ENCODE results near the gene THOC5.
"Not testable (repeated sequence)": the region's sequence is repeated elsewhere in the genome, so short reads cannot be mapped to it uniquely, and the experiment has no call there.

THOC5 gene

DNA sequence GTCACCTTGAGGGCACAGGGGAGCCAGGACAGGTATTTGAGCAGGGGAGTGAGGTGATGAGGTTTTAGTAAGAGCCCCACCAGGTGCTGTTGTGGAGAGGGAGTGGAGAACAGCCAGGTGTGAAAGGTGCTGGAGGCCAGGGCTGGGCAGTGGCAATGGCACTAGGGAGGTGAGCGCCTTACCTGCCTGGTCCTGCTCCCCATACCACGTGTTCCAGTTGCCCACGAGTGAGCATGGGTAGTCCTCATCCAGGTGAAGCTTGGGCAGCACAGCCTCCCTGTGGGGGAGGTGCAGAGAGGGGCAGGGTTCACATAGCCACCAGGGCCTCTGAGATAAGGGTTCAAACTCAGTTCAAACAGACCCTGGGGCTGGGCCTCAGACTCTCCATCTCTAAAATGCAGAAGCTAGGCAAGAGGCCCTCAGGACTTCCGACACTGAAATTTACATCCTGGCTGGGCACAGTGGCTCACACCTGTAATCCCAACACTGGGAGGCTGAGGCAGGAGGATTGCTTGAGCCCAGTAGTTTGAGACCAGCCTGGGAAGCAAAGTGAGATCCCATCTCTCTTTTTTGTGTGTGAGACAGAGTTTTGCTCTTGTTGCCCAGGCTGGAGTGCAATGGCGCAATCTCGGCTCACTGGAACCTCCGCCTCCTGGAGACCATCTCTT, 15.6 kb upstream of the THOC5 start:
- H3K36me3 ChIP-seq: no peaks in the 10 kb centered on the region

GRCh38 chr22:29567338-29567737, 13.8 kb upstream of the THOC5 start:
- H3K27me3 ChIP-seq: no peaks in the 10 kb centered on the region
- H3K27ac ChIP-seq: no peak overlapping the region
- H3K9me3 ChIP-seq: no peaks in the 10 kb centered on the region
- no peak overlapping the region for H3K4me3 ChIP-seq (ENCODE audit: low read depth in 1 of 2, low read length in 1 of 2)
- no peaks in the 10 kb centered on the region for H3K36me3 ChIP-seq
- H3K4me1 ChIP-seq (ENCODE audit: control insufficient read depth in 1 of 2, insufficient read depth in 1 of 2, low read depth in 1 of 2, low read length in 1 of 2): no peaks in the 10 kb centered on the region
- TF ChIP-seq, protein P1, sequence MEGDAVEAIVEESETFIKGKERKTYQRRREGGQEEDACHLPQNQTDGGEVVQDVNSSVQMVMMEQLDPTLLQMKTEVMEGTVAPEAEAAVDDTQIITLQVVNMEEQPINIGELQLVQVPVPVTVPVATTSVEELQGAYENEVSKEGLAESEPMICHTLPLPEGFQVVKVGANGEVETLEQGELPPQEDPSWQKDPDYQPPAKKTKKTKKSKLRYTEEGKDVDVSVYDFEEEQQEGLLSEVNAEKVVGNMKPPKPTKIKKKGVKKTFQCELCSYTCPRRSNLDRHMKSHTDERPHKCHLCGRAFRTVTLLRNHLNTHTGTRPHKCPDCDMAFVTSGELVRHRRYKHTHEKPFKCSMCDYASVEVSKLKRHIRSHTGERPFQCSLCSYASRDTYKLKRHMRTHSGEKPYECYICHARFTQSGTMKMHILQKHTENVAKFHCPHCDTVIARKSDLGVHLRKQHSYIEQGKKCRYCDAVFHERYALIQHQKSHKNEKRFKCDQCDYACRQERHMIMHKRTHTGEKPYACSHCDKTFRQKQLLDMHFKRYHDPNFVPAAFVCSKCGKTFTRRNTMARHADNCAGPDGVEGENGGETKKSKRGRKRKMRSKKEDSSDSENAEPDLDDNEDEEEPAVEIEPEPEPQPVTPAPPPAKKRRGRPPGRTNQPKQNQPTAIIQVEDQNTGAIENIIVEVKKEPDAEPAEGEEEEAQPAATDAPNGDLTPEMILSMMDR (IDR thresholded peaks at IDR 0.05): no peak

More for the DNA sequence above, 15.6 kb upstream of the THOC5 start:
- no peaks in the 10 kb centered on the region for H3K4me1 ChIP-seq (ENCODE audit: control insufficient read depth in 1 of 2, insufficient read depth in 1 of 2, low read depth in 1 of 2, low read length in 1 of 2)
- TF ChIP-seq, protein P1 (IDR thresholded peaks at IDR 0.05): no peak
- H3K4me3 ChIP-seq (ENCODE audit: low read depth in 1 of 2, low read length in 1 of 2): no peak overlapping the region
- no peaks in the 10 kb centered on the region for H3K9me3 ChIP-seq
- H3K27ac ChIP-seq: no peak overlapping the region
- no peaks in the 10 kb centered on the region for H3K27me3 ChIP-seq

- H3K4me3 ChIP-seq (ENCODE audit: low read depth in 1 of 2, low read length in 1 of 2); H3K4me1 ChIP-seq (ENCODE audit: control insufficient read depth in 1 of 2, insufficient read depth in 1 of 2, low read depth in 1 of 2, low read length in 1 of 2); H3K27me3 ChIP-seq; H3K27ac ChIP-seq; H3K9me3 ChIP-seq; H3K36me3 ChIP-seq: not testable (repeated sequence)
These were observed 13.0 kb upstream of the THOC5 start for GRCh38 chr22:29566513-29566912.

DNA sequence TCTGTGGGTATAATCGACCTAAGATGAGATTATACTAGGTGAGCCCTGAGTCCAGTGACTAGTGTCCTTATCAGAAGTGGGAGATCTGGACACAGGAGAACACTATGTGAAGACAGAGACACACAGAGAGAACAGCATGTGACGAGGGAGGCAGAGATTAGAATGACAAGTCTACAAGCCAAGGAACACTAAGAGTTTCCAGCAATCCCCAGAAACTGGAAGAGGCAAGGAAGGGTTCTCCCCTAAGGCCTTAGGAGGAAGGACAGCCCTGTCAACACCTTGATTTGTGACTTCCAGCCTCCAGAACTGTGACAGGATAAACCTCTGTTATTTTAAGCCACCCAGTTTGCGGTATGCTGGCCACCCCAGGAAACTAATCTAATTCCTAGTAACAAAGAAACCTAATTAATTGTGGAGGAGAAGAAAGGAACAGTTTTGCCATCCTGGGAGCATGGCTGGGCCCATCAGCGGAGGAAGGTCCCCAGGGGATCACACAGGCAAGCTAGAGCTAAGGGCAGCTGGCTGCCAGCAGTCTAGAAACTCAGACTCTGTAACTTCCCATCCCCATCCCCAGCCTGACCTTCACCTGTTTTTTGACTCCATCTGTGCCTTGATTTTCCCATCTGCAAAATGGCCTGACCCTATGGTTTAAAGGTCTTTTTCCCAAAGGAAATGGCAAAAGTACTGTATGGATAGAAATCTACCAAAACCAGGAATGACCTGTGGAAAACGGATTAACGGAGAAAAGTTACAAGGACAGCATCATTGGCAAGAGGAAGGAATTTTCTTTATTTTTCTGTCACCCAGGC, 10.3 kb upstream of the THOC5 start:
- Histone ChIP-seq H3K27me3 (no peaks in the 10 kb centered on the region), H3K4me3 (ENCODE audit: low read depth in 1 of 2, low read length in 1 of 2) (no peak overlapping the region), H3K36me3 (peaks cover 7% of the 10 kb centered on the region), H3K27ac (no peak overlapping the region), H3K4me1 (ENCODE audit: control insufficient read depth in 1 of 2, insufficient read depth in 1 of 2, low read depth in 1 of 2, low read length in 1 of 2) (no peaks in the 10 kb centered on the region), H3K9me3 (no peaks in the 10 kb centered on the region)
- TF ChIP-seq, protein P1 (IDR thresholded peaks at IDR 0.05): no peak

GRCh38 chr22:29559853-29560252, 6.3 kb upstream of the THOC5 start:
- no peaks in the 10 kb centered on the region for H3K27me3 ChIP-seq
- H3K4me1 ChIP-seq (ENCODE audit: control insufficient read depth in 1 of 2, insufficient read depth in 1 of 2, low read depth in 1 of 2, low read length in 1 of 2): no peaks in the 10 kb centered on the region
- TF ChIP-seq, protein P1 (IDR thresholded peaks at IDR 0.05): no peak
- H3K4me3 ChIP-seq (ENCODE audit: low read depth in 1 of 2, low read length in 1 of 2): no peak overlapping the region
- H3K36me3 ChIP-seq: peaks cover 7% of the 10 kb centered on the region
- no peak overlapping the region for H3K27ac ChIP-seq
- no peaks in the 10 kb centered on the region for H3K9me3 ChIP-seq

- peaks cover 5 to 6% of the 10 kb centered on the region in 2 experiments for H3K4me1 ChIP-seq (ENCODE audit: control insufficient read depth in 1 of 2, insufficient read depth in 1 of 2, low read depth in 1 of 2, low read length in 1 of 2)
- H3K27ac ChIP-seq: no peak overlapping the region
- H3K27me3 ChIP-seq: no peaks in the 10 kb centered on the region
- H3K36me3 ChIP-seq: peaks cover 7% of the 10 kb centered on the region
- TF ChIP-seq, protein P1 (IDR thresholded peaks at IDR 0.05): no peak
- no peaks in the 10 kb centered on the region for H3K9me3 ChIP-seq
- H3K4me3 ChIP-seq (ENCODE audit: low read depth in 1 of 2, low read length in 1 of 2): no peak overlapping the region
These were observed 5.5 kb upstream of the THOC5 start for GRCh38 chr22:29559030-29559429.

All from neutrophil (primary cell).